OCI-LY3 (cell line): Measurements from ENCODE around the gene SERPINE2.

ENCODE experiments used
- EZH2phosphoT487 ChIP-seq: fragments of 200-600 bp; shearing (Covaris generic); IDR thresholded peaks from 2 replicates; pipeline ENCODE4 v1.6.1; 2018; ENCODE audit warnings: antibody characterized with exemption, mixed run types, low read depth
- TF ChIP-seq, protein P1 (sequence below): fragments of 200-600, 300-600 bp; sonication (generic); IDR thresholded peaks from 2 replicates; pipeline ENCODE4 v1.5.1; 2014; ENCODE audit warnings: antibody characterized with exemption, low read length, low read depth

DNA sequence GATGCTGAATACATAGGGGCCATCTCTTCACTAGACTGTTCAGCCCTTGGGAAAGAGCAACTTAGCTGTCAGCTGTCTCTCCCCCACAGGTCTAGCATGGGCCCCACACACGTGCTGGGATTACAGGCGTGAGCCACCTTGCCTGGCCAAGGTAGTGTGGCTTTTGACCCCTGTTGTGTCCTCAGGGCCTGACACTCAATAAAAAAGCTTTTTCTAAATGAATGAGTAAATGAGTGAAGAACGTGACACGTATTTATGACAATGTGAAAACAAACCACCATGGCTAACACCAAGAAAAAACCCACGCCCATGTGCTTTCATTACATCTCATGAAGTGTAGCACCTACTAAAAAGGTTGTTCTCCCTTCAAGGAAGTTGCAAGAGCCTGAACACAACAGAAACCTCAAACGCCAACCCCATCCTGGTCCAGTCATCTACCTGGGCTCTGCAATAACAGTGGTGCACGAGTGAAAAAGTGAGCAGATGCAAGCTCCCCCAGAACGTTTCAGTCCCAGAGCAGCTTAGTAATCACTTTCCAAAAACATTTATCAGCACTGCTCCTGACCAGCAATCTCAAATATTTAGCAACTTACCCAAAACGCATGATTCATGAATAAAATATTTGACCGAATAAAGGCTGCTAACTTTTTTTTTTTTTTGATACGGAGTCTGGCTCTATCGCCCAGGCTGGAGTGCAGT, 97.4 kb downstream of the SERPINE2 start:
- TF ChIP-seq, protein P1, sequence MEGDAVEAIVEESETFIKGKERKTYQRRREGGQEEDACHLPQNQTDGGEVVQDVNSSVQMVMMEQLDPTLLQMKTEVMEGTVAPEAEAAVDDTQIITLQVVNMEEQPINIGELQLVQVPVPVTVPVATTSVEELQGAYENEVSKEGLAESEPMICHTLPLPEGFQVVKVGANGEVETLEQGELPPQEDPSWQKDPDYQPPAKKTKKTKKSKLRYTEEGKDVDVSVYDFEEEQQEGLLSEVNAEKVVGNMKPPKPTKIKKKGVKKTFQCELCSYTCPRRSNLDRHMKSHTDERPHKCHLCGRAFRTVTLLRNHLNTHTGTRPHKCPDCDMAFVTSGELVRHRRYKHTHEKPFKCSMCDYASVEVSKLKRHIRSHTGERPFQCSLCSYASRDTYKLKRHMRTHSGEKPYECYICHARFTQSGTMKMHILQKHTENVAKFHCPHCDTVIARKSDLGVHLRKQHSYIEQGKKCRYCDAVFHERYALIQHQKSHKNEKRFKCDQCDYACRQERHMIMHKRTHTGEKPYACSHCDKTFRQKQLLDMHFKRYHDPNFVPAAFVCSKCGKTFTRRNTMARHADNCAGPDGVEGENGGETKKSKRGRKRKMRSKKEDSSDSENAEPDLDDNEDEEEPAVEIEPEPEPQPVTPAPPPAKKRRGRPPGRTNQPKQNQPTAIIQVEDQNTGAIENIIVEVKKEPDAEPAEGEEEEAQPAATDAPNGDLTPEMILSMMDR = no peak
- no peak for TF ChIP-seq EZH2phosphoT487
